HPDE6-E6E7 (cell line): Measurements from ENCODE around the gene DNAH12.
"Not testable (repeated sequence)": the region's sequence is repeated elsewhere in the genome, so short reads cannot be mapped to it uniquely, and the experiment has no call there.

ENCODE experiments used
- DNase-seq: peaks from one replicate; pipeline ENCODE4 v3.0.0; 2011; ENCODE audit warnings: missing footprints; ENCODE audit errors: extremely low spot score

DNAH12 gene

DNA sequence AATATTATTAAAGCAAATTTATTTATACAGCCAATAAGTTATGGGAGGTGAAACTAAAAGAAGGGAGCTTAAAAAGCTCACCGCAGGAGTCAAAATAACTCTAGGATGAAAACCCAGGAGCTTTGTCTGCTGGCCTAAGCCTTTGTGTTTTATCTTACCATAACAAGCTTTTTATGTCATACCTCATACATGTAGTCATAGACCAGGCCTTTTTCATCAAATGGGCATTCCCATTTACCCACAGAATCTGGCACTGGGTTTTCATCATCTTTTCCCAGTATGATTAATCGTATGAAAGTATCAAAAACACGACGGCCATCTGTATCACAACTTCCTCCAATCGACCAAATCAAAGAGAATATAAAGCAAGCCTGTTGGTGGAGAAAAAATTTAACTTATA, 122.8 kb downstream of the DNAH12 start:
- no peak for DNase-seq

DNA sequence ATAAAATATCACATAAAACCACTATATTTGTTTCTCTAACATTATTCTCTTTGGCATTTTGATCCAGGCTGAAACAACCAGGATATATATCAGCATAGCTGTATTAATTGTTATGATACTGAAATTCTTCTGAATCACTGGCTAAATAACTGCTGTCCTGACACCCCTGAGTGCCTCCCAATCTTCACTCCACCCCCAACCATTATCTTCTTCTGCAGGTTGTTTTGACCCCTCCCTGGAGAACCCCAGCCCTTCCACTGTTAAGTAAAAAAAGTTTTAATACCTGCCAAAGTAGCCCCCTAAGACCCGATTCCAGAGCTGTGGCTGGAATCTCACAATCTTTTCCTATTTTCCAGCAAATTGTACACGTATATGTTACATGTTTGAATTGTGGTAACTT, 124.1 kb downstream of the DNAH12 start:
- DNase-seq: no peak

DNA sequence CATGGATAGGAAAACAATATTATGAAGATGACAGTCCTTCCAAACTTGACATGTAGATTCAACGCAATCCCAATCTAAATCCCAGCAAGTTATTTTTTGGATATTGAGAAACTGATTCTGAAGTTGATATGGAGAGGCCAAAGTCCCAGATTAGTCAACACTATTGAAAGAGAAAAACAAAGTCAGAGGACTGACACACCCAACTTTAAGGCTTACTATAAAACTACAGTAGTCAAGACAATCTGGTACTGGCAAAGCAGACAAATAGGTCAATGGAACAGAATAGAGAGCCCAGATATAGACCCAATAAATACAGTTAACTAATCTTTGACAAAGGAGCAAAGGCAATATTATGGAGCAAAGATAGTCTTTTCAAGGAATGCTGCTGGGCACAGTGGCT, 132.4 kb downstream of the DNAH12 start:
- no peak for DNase-seq

DNA sequence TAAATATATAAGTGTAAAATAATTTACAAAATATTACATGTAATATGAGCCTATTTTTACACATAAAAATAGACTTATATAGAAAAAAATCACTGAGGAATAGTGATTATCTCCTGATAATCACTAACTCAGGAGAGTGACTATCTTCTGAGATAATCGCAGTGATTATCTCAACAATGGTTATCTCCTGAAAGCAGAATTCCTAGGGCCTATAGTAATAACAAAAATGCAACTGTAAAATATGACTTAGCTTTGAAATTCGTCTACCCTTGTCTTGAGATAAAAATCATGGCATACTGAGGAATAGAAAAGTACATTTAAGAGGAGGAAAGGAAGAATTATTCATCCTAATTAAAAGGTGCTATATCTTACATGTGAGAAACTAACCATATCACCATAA, 134.7 kb downstream of the DNAH12 start:
- DNase-seq: no peak

DNA sequence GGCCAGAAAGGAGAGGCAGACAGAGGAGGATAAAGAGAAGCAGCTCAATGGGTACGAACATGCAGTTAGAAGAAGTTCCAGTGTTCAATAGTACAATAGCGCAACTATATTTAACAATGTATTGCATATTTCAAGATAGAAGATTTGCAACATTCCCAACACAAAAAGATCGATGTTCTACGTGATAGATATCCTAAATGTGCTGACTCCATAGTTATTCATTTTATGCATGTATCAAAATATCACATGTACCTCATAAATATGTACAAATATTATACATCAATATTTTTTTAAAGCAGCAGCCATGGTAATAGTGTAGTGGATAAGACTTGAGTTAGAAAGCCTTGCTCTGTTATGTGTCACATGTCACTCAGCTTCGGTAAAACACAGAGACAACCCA, 141.5 kb downstream of the DNAH12 start:
- no peak for DNase-seq

DNA sequence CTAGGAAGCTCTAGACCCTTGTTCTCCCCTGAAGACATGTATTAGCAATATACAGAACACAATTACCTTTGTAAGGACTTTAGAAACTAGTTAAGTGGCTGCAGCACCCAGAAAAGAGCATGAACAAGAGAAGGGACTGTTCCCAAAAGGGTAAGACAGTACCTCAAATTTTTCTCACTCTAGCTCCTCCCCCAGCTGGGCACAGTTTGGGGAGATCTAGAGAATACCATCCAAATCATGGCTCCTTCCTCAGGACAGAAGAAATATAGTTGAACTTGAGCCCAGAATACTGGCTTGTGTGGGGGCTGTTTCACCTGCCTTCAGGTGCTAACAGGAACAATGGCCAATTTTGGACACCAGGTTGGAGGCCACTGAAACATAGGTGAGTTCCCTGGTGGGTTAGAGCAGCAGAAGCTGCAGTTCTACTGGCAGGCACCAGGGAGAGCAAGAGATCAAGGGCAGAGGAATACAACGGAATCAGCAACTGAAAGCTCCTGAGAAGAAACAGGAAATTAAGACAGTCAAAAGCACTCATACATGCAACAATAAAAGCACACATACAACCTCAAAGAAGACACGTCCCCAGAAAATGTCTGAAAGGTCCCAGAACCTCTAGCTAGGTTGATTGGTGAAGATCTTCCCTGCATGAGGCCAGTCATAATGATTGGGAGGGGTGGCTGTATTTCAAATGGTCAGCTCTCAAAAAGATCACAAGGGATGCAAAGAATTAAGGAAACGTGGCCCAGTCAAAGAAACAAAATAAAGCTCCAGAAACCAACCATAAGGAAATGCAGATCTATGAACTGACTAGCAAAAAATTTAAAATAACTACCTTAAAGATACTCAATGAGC, 146.7 kb downstream of the DNAH12 start:
- DNase-seq: peak; percentile 26

DNA sequence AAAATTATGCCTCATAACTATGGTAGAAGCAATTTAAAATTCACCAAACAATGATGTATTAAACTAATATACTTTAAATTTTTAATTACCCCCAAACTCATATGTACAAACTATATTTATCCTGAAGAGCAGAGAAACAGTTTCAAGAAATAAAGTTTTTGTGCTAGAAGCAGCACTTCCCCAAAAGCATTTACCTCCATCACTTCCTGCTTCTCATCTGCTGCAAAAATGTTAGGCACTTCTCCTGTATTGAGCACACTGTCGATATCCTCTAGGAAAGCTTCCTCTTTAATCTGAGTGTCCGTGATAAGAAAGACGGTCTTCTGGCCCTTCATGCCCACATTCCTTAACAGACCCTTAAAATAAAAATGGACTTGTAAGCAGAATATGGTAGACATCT, 150.2 kb downstream of the DNAH12 start:
- no peak for DNase-seq

DNA sequence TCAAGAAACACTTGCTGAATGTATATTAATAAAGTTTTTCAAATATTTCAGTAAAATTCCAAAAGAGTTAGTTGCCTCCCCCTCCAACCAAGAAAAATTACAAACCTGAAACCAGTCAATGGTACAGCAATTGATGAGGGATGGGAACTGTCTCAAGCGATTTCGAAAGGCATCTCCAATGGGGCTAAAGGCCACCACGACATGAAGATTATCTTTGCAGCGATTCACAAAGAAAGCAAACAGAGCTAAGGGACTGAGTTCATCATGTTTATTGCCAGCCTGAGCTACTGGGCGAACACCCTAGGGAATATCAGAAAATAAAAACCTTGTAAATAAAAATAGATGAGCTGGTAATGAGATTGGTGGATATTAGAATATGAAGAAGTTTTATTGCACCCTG, 152.4 kb downstream of the DNAH12 start:
- DNase-seq: no peak

DNA sequence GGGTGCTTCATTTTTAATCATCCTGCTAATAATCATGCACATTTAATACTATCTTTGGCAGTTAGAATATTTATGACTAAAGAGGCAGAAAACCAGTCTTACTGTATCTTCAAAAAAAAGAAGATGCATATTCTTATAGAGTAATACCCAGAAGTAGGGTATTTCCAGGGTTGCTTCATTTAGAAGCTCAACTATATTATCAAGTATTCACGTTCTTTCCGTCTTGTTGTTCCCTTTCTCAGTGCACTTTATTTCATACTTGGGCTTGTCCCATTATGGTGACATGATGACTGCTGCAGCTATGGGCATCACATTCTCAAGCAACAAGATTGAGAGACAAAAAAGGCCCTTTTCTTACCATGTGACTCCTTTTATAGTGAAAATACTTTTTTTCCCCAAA, 154.9 kb downstream of the DNAH12 start:
- DNase-seq: no peak

DNA sequence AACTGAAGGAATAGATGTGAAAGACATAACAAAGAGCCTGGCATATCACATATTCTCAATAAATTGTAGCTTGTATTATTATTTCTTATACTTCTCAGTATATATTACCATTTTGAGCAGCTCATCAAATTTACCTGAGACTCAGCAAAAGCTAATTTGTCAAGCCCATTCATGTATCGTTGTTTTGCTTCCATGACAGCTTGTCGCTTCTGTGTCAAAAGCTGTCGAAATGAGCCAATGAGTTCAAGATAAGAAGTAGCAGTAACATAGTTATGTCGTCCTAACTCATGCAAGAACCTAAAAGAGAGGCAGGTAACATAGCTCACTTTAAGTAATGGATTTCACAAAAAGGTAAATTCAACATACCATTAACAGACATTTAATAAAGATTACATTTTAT, 157.8 kb downstream of the DNAH12 start:
- DNase-seq: no peak

DNA sequence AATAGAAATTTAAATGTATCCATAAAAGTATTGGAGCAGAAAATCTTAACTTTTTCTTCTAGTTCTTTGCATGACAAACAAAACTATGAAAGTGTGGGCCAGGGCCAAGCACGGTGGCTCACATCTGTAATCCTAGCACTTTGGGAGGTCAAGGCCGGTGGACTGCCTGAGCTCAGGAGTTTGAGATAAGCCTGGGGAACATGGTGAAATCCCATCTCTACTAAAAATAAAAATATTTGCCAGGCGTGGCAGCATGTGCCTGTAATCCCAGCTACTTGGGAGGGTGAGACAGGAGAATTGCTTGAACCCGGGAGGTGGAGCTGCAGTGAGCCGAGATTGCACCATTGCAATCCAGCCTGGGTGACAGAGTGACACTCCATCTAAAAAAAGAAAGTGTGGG, 158.6 kb downstream of the DNAH12 start:
- no peak for DNase-seq

DNA sequence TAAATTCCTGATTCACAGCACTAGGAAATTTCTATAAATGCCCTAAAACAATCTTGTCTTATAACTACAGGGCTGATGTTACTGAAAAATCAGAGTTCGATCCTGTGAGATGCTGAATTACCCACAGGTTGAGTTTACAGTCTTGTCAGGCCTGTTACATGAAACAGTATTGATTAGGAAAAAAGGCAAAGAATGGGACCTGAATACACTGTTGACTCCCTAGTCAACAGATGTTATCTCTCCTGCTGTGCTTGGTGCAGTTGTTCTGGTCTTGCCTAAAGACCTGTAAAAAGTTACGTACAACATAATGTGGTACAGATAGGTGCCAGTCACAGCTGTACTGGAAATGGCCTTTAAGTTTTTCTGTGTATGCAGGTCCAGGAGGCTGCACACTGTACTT, 160.3 kb downstream of the DNAH12 start:
- DNase-seq: no peak

DNA sequence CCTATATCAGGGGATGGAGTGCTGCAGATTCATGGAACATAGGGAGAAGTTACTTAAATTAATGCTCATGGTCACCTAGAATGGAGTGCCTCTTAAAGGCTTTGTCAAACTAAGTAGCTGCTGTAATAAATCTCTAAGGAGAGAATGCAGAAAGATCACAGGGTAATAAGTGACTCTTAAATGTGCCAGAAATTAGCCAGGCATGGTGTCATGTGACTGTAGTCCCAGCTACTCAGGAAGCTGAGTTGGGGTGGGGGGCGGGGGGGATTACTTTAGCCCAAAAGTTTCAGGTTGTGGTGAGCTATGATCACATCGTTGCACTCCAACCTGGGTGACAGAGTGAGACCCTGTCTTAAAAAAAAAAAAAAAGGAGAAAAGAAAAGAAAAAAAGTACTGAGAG, 160.7 kb downstream of the DNAH12 start:
- DNase-seq: no peak

DNA sequence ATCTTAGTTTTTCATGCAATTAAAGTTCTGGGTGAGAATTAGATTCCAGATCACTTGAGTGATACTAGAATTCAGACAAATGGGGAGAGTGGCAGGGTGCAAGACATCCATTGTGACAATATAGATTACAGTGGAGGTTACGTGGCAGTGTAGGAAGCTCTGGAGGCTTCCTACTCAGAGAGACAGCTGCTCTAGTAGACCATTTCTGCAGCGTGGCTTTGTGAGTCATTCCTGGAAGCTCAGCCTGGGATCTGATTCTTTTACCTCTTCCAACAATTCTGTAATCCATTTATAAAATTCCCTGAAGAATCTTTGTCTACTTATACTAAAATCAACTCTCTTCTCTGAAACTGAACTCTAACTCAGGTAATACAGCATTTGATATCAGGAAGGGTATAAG, 161.2 kb downstream of the DNAH12 start:
- no peak for DNase-seq

DNA sequence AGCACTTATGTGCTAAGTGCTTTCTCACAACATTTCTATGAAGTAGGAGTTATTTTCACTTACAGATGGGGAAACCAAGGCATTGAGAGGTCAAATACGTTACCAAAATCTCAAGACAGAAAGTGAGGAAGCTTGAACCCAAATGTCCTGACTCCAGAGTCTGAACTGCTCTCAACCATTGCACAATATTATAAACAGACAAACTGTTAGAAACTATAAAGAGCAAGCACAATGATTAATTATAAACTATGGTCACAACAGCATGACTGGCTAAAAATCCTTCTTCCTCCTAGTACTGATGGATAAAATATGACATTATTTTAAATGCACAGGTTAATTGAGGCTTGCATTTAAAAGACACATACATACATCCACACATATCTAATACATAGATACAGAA, 173.8 kb downstream of the DNAH12 start:
- no peak for DNase-seq

DNA sequence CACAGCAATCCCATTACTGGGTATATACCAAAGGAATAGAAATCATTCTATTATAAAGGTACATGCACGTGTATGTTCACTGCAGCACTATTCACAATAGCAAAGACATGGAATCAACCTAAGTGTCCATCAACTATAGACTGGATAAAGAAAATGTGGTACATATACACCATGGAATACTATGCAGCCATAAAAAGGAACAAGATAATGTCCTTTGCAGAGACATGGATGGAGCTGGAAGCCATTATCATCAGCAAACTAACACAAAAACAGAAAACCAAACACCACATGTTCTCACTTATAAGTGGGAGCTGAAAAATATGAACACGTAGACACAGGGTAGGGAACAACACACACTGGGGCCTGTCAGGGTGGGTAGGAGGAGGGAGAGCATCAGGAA, 179.1 kb downstream of the DNAH12 start:
- DNase-seq: not testable (repeated sequence)

DNA sequence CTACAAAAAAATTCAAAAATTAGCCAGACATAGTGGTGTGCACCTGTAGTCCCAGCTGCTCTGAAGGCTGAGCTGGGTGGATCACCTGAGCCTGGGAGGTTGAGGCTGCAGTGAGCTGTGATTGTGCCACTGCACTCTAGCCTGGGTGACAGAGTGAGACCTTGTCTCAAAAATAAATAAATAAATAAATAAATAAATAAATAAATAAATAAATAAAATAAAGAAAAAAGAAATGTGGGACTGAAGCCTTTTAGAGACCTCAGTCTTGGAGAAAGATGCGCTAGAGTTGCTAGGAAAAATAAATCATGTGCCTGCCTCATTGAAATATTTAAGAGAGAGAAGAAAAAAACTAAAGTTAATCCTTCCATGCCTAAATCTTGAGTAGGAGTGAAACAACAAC, 187.9 kb downstream of the DNAH12 start:
- not testable (repeated sequence) for DNase-seq

DNA sequence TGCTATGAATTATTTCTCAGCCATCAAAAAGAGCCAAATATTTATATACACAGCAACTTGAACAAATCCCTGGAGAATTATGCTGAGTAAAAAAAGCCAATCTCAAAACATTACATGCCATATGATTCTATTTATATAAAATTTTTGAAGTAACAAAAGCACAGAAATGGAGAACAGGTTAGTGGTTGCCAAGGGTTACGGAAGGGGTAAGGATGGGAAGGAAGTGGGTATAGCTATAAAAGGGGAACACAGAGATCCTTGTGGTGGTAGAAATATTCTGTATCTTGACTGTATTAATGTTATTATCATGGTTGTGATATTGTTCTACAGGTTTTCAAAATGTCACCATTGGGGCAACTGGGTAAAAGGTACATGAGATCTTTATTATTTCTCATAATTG, 189.4 kb downstream of the DNAH12 start:
- no peak for DNase-seq

DNA sequence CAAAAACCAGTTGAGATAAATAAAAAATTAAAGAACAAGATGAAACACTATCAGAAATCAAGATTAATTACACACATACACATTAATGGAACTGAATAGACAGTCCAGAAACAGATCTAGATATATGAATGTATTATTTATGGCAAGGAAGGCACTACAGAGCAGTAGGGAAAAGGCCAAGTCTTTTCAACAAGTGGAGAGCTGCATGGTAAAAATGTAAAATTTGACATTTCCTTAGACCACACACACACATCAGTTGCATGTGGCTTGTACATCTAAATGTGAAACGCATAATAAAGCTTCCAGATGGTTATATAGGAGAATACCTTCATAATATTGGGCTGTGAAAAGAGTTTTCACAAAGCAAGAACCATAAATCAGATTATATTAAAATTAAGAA, 193.9 kb downstream of the DNAH12 start:
- no peak for DNase-seq

DNA sequence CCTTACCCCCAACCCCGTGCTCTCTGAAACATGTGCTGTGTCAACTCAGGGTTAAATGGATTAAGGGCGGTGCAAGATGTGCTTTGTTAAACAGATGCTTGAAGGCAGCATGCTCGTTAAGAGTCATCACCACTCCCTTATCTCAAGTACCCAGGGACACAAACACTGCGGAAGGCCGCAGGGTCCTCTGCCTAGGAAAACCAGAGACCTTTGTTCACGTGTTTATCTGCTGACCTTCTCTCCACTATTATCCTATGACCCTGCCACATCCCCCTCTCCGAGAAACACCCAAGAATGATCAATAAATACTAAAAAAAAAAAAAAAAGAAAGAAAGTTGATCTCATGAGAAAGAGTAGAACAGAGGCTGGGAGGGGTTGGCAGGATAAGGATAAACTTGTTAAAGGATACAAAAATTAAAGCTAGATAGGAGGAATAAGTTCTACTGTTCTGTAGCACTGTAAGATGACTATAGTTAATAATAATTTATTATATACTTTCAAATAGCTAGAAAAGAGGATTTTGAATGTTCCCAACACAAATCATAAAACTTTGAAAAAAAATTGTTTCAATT, 205.0 kb downstream of the DNAH12 start:
- not testable (repeated sequence) for DNase-seq

DNA sequence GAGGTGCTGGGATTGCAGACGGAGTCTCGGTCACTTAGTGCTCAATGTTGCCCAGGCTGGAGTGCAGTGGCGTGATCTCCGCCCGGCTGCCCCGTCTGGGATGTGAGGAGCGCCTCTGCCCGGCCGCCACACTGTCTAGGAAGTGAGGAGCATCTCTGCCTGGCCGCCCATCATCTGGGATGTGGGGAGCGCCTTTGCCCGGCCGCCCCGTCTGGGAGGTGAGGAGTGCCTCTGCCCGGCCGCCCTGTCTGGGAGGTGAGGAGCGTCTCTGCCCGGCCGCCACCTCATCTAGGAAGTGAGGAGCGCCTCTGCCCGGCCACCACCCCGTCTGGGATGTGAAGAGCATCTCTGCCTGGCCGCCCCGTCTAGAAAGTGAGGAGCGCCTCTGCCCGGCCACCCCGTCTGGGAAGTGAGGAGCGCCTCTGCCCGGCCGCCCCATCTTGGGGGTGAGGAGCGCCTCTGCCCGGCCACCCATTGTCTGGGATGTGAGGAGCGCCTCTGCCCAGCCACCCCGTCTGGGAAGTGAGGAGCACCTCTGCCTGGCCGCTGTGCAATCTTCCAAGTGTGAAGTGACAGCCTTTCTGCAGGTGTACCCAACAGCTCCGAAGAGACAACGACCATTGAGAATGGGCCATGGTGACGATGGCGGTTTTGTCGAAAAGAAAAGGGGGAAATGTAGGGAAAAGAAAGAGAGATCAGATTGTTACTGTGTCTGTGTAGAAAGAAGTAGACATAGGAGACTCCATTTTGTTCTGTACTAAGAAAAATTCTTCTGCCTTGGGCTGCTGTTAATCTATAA, 205.7 kb downstream of the DNAH12 start:
- DNase-seq: not testable (repeated sequence)

DNA sequence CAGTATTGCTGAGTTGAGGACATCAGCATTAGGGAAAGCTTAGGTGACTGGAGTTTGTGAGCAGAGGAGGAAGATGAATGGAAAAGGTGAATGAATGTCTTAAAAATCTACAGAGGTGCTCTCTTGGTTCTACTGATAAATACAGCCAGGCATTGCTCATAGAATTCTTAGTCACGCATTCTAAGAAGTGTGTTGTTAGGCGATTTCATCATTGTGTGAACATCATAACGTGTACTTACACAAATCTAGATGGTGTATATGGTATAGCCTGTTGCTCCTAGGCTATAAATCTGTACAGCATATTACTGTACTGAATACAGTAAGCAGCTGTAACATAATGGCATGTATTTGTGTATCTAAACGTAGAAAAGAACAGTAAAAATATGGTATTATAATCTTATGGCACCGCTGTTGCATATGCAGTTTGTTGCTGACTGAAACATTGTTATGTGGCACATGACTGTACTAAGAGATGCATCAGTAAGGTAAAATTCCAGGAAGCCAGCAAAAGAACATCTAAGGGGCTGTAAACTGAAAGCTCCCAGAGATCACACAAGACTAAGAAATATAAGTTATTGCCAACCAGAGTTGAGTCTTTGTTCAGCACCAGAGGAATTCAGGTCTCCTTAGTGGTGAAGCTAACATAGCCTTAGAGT, 208.7 kb downstream of the DNAH12 start:
- no peak for DNase-seq
